ENCODE data around the gene MET. TPM values are rescaled to one million over a fixed set of nuclear protein-coding genes. Genes with fewer than 3 reads are reported as not detected.

MET gene
- total and polyA plus RNA-seq, 2 donors (not counting 3 experiments of a cell fraction or from before 2014, with no cell fraction given), result 21.1 to 44.5 TPM

DNA sequence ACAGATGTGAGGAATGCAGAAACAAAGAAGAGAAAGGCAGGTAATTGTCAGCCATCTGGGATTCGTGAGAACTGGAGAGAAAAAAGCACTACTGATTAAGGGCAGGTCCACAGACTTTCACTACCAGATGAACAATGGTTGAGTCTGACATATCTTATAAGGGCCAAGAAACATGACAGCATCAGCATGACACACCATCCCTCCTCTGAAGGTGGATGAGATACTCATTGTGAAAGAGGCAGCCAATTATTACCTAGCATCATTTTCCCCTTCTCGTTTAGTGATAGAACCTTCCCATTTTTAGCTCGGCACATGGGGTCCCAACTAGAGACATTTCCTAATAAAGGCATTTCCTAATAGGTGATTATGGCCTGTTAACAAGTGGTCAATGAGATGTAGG lies 19.2 kb upstream of the MET start:
- POLR2A ChIA-PET, result no interaction called here
- BruUV-seq (replicated peaks), result no TSS peak

More for the DNA sequence above, 19.2 kb upstream of the MET start:
- CTCF ChIA-PET, result interaction anchor here (1.0 to 2.4 kb wide), 4 partner anchors 9 to 61 kb away, joined by 3 to 8 read pairs (median 4); partner anchors contain the start of gene MET
- H3K27me3 ChIP-seq (ENCODE audit: control insufficient read depth in 2 of 2, insufficient read depth in 2 of 2, low read length in 2 of 2), result no peaks in the 10 kb centered on the region
- no peak overlapping the region for H3K4me3 ChIP-seq (replicated peaks in 1 of 3; ENCODE audit: insufficient read depth in 1 of 3, low read depth in 1 of 3, low read length in 3 of 3)
- no peak overlapping the region for H3K27ac ChIP-seq (ENCODE audit: insufficient read depth, low read depth, low read length)
- H3K79me2 ChIP-seq (ENCODE audit: control insufficient read depth, insufficient read depth, low read length), result no peaks in the 10 kb centered on the region
- intact Hi-C loops (cut with micrococcal nuclease) (no loop called here), dilution Hi-C loops (cut with MboI; ENCODE audit: extremely low pct_ligation_motif_present, low sequenced_read_pairs) (no loop called here)
- H3K9me3 ChIP-seq (replicated peaks; ENCODE audit: control insufficient read depth, insufficient read depth, low read length), result no peaks in the 10 kb centered on the region
- DNase-seq (ENCODE audit: low read depth, low spot score), result no peak
- no peak overlapping the region for H3K4me2 ChIP-seq (ENCODE audit: insufficient read depth, low read length)
- no peaks in the 10 kb centered on the region for H3K9me1 ChIP-seq (replicated peaks; ENCODE audit: control insufficient read depth, extremely low read depth, insufficient read depth, low read length)
- no peak for FAIRE-seq
- H3K36me3 ChIP-seq (ENCODE audit: control insufficient read depth in 2 of 2, extremely low read depth in 1 of 2, insufficient read depth in 2 of 2, low read length in 2 of 2), result no peaks in the 10 kb centered on the region
- H3K9ac ChIP-seq (replicated peaks; ENCODE audit: extremely low read depth, insufficient read depth, low read length), result no peak overlapping the region
- TF ChIP-seq POLR2A (IDR thresholded peaks at IDR 0.05; ENCODE audit: low read depth, low read length), result no peak
- TF ChIP-seq MYC (IDR thresholded peaks at IDR 0.05; ENCODE audit: low read depth, low read length), result no peak
- TF ChIP-seq POLR2AphosphoS5 (IDR thresholded peaks at IDR 0.05; ENCODE audit: insufficient read depth, low read depth, low read length), result no peak
- no peak for TF ChIP-seq FOS (IDR thresholded peaks at IDR 0.05; ENCODE audit: borderline replicate concordance, insufficient read depth, low read length)
- no peak for TF ChIP-seq GATA2 (IDR thresholded peaks at IDR 0.05; ENCODE audit: insufficient read depth, insufficient read length, low read depth, low read length)
- no peak for TF ChIP-seq JUN (IDR thresholded peaks at IDR 0.05; ENCODE audit: borderline replicate concordance, insufficient read depth, insufficient read length, low read depth)
- TF ChIP-seq, protein P1, sequence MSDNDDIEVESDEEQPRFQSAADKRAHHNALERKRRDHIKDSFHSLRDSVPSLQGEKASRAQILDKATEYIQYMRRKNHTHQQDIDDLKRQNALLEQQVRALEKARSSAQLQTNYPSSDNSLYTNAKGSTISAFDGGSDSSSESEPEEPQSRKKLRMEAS (IDR thresholded peaks at IDR 0.05; ENCODE audit: insufficient read depth, insufficient read length), result no peak
- TF ChIP-seq EZH2 (IDR thresholded peaks at IDR 0.05; ENCODE audit: borderline replicate concordance, low read depth, low read length, severe bottlenecking), result no peak
- TF ChIP-seq, protein P2, sequence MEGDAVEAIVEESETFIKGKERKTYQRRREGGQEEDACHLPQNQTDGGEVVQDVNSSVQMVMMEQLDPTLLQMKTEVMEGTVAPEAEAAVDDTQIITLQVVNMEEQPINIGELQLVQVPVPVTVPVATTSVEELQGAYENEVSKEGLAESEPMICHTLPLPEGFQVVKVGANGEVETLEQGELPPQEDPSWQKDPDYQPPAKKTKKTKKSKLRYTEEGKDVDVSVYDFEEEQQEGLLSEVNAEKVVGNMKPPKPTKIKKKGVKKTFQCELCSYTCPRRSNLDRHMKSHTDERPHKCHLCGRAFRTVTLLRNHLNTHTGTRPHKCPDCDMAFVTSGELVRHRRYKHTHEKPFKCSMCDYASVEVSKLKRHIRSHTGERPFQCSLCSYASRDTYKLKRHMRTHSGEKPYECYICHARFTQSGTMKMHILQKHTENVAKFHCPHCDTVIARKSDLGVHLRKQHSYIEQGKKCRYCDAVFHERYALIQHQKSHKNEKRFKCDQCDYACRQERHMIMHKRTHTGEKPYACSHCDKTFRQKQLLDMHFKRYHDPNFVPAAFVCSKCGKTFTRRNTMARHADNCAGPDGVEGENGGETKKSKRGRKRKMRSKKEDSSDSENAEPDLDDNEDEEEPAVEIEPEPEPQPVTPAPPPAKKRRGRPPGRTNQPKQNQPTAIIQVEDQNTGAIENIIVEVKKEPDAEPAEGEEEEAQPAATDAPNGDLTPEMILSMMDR (IDR thresholded peaks at IDR 0.05; ENCODE audit: extremely low read depth in 1 of 2, insufficient read depth in 1 of 2, low read depth in 1 of 2, low read length in 2 of 2), result no peak
- no peak overlapping the region for H2AFZ ChIP-seq (ENCODE audit: low read depth, low read length)
- H4K20me1 ChIP-seq (replicated peaks; ENCODE audit: control insufficient read depth, extremely low read depth, insufficient read depth, low read length), result no peaks in the 10 kb centered on the region
- no peaks in the 10 kb centered on the region for H3K4me1 ChIP-seq (ENCODE audit: control insufficient read depth, extremely low read depth, insufficient read depth, low read length)

Data from endothelial cell of umbilical vein (primary cell).